ENCODE measurements around the gene IL1RAPL2.
"Not testable (repeated sequence)": the region's sequence is repeated elsewhere in the genome, so short reads cannot be mapped to it uniquely, and the experiment has no call there.

IL1RAPL2 gene

GRCh38 chrX:104565791-104566680 is at the start of gene IL1RAPL2:
Gene IL1RAPL2 (plus strand): TSS chrX:104566199.
- no peak within 1 kb of the TSS for H3K27ac ChIP-seq
- TF ChIP-seq CTCF (conservative IDR thresholded peaks at IDR 0.05) = peak; percentile 73

GRCh38 chrX:104522386-104522785 is 43.6 kb upstream of the IL1RAPL2 start:
- TF ChIP-seq CTCF (conservative IDR thresholded peaks at IDR 0.05) = no peak
- H3K27ac ChIP-seq = no peak overlapping the region

- TF ChIP-seq CTCF (conservative IDR thresholded peaks at IDR 0.05) = no peak
- no peak overlapping the region for H3K27ac ChIP-seq
Observed at GRCh38 chrX:104523858-104524257, 42.1 kb upstream of the IL1RAPL2 start.

- no peak for TF ChIP-seq CTCF (conservative IDR thresholded peaks at IDR 0.05)
- H3K27ac ChIP-seq = no peak overlapping the region
Observed at GRCh38 chrX:104539081-104539480, 26.9 kb upstream of the IL1RAPL2 start.

- H3K27ac ChIP-seq = not testable (repeated sequence)
Observed at GRCh38 chrX:104542447-104542846, 23.6 kb upstream of the IL1RAPL2 start.

GRCh38 chrX:104564335-104564734 is 1.7 kb upstream of the IL1RAPL2 start:
- H3K27ac ChIP-seq = no peak overlapping the region
- TF ChIP-seq CTCF (conservative IDR thresholded peaks at IDR 0.05) = no peak

- TF ChIP-seq CTCF (conservative IDR thresholded peaks at IDR 0.05) = no peak
- H3K27ac ChIP-seq = no peak overlapping the region
Observed at GRCh38 chrX:104564921-104565703, 887 bp upstream of the IL1RAPL2 start.

All from VCaP (cell line).